Activated CD4-positive, alpha-beta memory T cell treated with anti-CD3 and anti-CD28 coated beads for 36 hours (primary cell): ENCODE measurements around the gene DSEL. TPM values are rescaled to one million over a fixed set of nuclear protein-coding genes. Genes with fewer than 3 reads are reported as not detected.

Experiments
- CTCF ChIA-PET: fragments of 350-600 bp; sonication (Branson Sonifier 250); formaldehyde crosslinking; loops from one replicate; lab custom pipeline; 2021; ENCODE audit warnings: antibody characterized with exemption, inconsistent platforms; lab: Charles Lee
- POLR2A ChIA-PET: fragments of 350-600 bp; sonication (Branson Sonifier 250); formaldehyde crosslinking; loops from one replicate; lab custom pipeline; 2021; ENCODE audit warnings: antibody characterized with exemption; lab: Charles Lee
- DNase-seq: peaks from one replicate; pipeline ENCODE4 v3.0.0-alpha.2; 2020
- H3K27ac Mint-ChIP-seq: one replicate; pipeline ENCODE4 v1.8.0; 2021; ENCODE audit warnings: mixed read lengths
- H3K27me3 Mint-ChIP-seq: one replicate; pipeline ENCODE4 v1.8.0; 2021; ENCODE audit warnings: mixed read lengths
- H3K36me3 Mint-ChIP-seq: one replicate; pipeline ENCODE4 v1.8.0; 2021; ENCODE audit warnings: mixed read lengths
- H3K4me1 Mint-ChIP-seq: one replicate; pipeline ENCODE4 v1.8.0; 2021; ENCODE audit warnings: low read depth, mixed read lengths
- H3K4me3 Mint-ChIP-seq: one replicate; pipeline ENCODE4 v1.8.0; 2021; ENCODE audit warnings: mild to moderate bottlenecking, mixed read lengths
- H3K9me3 Mint-ChIP-seq: one replicate; pipeline ENCODE4 v1.8.0; 2021; ENCODE audit warnings: mixed read lengths
- intact Hi-C: fragments of 100-400 bp; cut with micrococcal nuclease; formaldehyde crosslinking; loops from one replicate; pipeline ENCODE4 v1.15.1; 2023
- total RNA-seq, 2 experiments: library from RNA; stranded (reverse); gene quantifications; one replicate each; pipeline ENCODE4 v1.2.3, GENCODE V29; 2021

The DSEL gene
- total RNA-seq, 2 experiments from 2014 or later = 0.12 to 0.14 TPM

GRCh38 chr18:67456711-67457110 is 59.8 kb downstream of the DSEL start:
- POLR2A ChIA-PET = no interaction called here
- DNase-seq = no peak
- no peaks in the 10 kb centered on the region for H3K9me3 Mint-ChIP-seq
- intact Hi-C loops = no loop called here
- H3K27ac Mint-ChIP-seq = no peak overlapping the region
- H3K27me3 Mint-ChIP-seq = peaks cover 3% of the 10 kb centered on the region
- no peaks in the 10 kb centered on the region for H3K36me3 Mint-ChIP-seq
- H3K4me3 Mint-ChIP-seq = no peak overlapping the region
- H3K4me1 Mint-ChIP-seq = peaks cover 9% of the 10 kb centered on the region
- CTCF ChIA-PET = no interaction called here
